DND-41 (cell line): ENCODE results near the gene HSPB9.

Experiments used
- ATAC-seq: fragments of 200-7000 bp; cut with Tn5 transposase; 3 replicates; pipeline ENCODE4 v1.9.1; 2021; ENCODE audit warnings: low read depth; ENCODE audit not compliant: insufficient read depth
- DNase-seq: peaks from one replicate; pipeline ENCODE4 v3.0.0-alpha.2; 2020
- H2AFZ ChIP-seq: 2 replicates; pipeline ENCODE4 v1.6.0; 2012; ENCODE audit warnings: low read depth, low read length
- H3K27ac ChIP-seq: 2 replicates; pipeline ENCODE4 v1.5.1; 2012; ENCODE audit warnings: low read length, inconsistent platforms
- H3K27me3 ChIP-seq: fragments of 200-600 bp; sonication (generic); 2 replicates; pipeline ENCODE4 v1.6.0; 2012; ENCODE audit warnings: low read length, mild to moderate bottlenecking, inconsistent platforms; ENCODE audit not compliant: insufficient read depth, poor library complexity
- H3K36me3 ChIP-seq: 2 replicates; pipeline ENCODE4 v1.5.1; 2012; ENCODE audit warnings: low read length, inconsistent platforms; ENCODE audit not compliant: insufficient read depth
- H3K4me1 ChIP-seq: 2 replicates; pipeline ENCODE4 v1.5.1; 2012; ENCODE audit warnings: mild to moderate bottlenecking, low read length; ENCODE audit not compliant: insufficient read depth
- H3K4me2 ChIP-seq: 2 replicates; pipeline ENCODE4 v1.6.0; 2012; ENCODE audit warnings: mild to moderate bottlenecking, moderate library complexity, low read length, inconsistent platforms; ENCODE audit not compliant: insufficient read depth
- H3K4me3 ChIP-seq, 2 experiments: fragments of 200-600 bp in 1 of 2; shearing (Covaris generic) in 1 of 2; 2 replicates each; pipeline ENCODE4 v1.5.1; 2012 to 2016; ENCODE audit warnings: inconsistent platforms in 2 of 2, low read length in 2 of 2, mild to moderate bottlenecking in 2 of 2, low read depth in 1 of 2, moderate library complexity in 1 of 2
- H3K79me2 ChIP-seq: 2 replicates; pipeline ENCODE4 v1.6.0; 2012; ENCODE audit warnings: low read length, inconsistent platforms; ENCODE audit not compliant: insufficient read depth
- H3K9ac ChIP-seq: 2 replicates; pipeline ENCODE4 v1.6.0; 2012; ENCODE audit warnings: low read depth, mild to moderate bottlenecking, inconsistent platforms, low read length, moderate library complexity
- H3K9me3 ChIP-seq: 2 replicates; pipeline ENCODE4 v1.5.1; 2012; ENCODE audit warnings: low read length, moderate library complexity, mild to moderate bottlenecking, inconsistent platforms; ENCODE audit not compliant: insufficient read depth, severe bottlenecking
- H4K20me1 ChIP-seq: 2 replicates; pipeline ENCODE4 v1.6.0; 2012; ENCODE audit warnings: low read length; ENCODE audit not compliant: insufficient read depth
- EZH2 ChIP-seq: IDR thresholded peaks from 3 replicates; pipeline ENCODE4 v1.6.1; 2012; ENCODE audit warnings: borderline replicate concordance, low read depth, mild to moderate bottlenecking, moderate library complexity, low read length, inconsistent platforms; ENCODE audit not compliant: severe bottlenecking
- TF ChIP-seq, protein P1 (sequence below): IDR thresholded peaks from 2 replicates; pipeline ENCODE4 v1.5.1; 2012; ENCODE audit warnings: borderline replicate concordance, low read length, moderate library complexity, mild to moderate bottlenecking; ENCODE audit not compliant: poor library complexity, severe bottlenecking; ENCODE audit errors: extremely low read depth

Gene HSPB9

DNA sequence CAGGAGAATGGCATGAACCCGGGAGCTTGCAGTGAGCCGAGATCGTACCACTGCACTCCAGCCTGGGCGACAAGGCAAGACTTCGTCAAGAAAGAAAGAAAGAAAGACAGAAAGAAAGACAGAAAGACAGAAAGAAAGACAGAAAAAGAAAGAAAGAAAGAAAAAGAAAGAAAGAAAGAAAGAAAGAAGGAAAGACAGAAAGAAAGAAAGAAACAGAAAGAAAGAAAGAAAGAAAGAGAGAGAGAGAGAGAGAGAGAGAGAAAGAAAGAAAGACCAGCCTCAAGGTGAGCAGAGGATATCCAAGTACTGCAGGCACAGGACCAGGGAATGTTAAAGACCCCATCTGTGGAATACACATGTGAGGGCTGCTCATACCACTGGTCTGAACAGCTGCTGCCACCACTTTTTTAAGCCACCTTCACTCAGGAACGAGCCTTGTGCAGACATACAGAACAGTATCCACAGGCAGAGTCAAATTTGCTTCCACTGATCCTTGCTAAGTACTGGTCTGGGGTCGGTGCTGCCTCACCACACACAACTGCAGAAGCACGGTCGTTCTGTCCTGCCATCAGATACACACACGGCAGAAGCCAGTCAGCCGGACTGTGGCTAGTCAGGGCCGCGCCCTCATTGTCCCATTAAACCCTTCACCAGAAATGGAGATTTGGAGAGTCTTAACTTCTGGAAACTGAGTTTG, 24.5 kb downstream of the HSPB9 start:
- Histone ChIP-seq H3K4me2 (no peak overlapping the region), H3K4me1 (peaks cover 7% of the 10 kb centered on the region), H3K79me2 (peaks cover 92% of the 10 kb centered on the region), H3K27ac (no peak overlapping the region), H2AFZ (no peak overlapping the region), H3K36me3 (peaks cover 52% of the 10 kb centered on the region), H3K9me3 (no peaks in the 10 kb centered on the region), H3K9ac (no peak overlapping the region), H3K27me3 (no peaks in the 10 kb centered on the region), H3K4me3 (no peak overlapping the region), H4K20me1 (peaks cover 45% of the 10 kb centered on the region)
- DNase-seq: no peak
- no peak for ATAC-seq
- TF ChIP-seq EZH2: no peak
- TF ChIP-seq, protein P1, sequence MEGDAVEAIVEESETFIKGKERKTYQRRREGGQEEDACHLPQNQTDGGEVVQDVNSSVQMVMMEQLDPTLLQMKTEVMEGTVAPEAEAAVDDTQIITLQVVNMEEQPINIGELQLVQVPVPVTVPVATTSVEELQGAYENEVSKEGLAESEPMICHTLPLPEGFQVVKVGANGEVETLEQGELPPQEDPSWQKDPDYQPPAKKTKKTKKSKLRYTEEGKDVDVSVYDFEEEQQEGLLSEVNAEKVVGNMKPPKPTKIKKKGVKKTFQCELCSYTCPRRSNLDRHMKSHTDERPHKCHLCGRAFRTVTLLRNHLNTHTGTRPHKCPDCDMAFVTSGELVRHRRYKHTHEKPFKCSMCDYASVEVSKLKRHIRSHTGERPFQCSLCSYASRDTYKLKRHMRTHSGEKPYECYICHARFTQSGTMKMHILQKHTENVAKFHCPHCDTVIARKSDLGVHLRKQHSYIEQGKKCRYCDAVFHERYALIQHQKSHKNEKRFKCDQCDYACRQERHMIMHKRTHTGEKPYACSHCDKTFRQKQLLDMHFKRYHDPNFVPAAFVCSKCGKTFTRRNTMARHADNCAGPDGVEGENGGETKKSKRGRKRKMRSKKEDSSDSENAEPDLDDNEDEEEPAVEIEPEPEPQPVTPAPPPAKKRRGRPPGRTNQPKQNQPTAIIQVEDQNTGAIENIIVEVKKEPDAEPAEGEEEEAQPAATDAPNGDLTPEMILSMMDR: no peak

DNA sequence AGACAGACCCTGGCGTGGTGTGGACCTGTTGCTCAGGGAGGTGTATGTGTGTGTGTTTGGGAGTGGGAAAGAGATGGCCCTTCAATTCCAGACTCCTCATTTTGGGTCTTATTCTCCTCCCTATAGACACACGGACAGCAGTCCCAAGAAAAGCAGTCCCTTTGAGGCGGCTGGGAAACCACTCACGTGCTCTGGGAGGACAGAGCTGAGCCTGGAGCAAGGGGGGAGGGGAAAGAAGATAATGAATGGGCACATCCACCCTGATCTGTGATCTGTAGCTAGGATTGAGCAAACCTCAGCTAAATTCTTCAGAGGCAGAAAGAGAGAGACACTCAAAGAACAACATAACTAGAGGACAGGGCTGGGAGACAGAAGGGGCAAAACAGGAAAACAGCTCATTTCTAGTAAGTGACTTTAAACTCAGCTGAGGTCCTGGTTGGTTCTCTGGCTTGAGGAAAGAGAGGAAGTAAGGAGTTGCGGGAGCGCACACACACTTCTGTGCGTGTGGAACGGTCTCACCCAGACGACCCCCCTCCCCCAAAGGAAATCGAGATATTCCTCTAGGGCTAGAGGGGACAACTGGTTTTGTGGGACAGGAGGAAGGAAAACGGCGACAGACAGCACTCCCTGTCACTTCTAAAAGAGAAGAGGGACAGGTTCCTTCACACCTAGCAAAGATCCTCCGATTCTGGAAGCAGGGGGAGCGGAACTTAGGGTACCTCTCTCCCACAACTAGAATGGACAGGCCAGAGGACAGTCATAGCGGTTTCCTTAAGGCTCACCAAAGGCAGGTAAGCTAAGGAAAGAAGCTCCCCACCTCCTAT, 31.5 kb downstream of the HSPB9 start:
- Histone ChIP-seq H4K20me1 (peaks cover 25% of the 10 kb centered on the region), H3K9ac (peak overlapping the region; percentile 88), H3K27me3 (no peaks in the 10 kb centered on the region), H3K4me2 (peak overlapping the region; percentile 85), H3K79me2 (peaks cover 54% of the 10 kb centered on the region), H3K9me3 (no peaks in the 10 kb centered on the region), H3K4me3 (peak overlapping the region; percentile 95), H2AFZ (peak overlapping the region; percentile 75), H3K4me1 (peaks cover 33% of the 10 kb centered on the region), H3K27ac (peak overlapping the region; percentile 82), H3K36me3 (peaks cover 17% of the 10 kb centered on the region)
- ATAC-seq (no peak), DNase-seq (peak; percentile 27)
- TF ChIP-seq, protein P1: no peak
- no peak for TF ChIP-seq EZH2

DNA sequence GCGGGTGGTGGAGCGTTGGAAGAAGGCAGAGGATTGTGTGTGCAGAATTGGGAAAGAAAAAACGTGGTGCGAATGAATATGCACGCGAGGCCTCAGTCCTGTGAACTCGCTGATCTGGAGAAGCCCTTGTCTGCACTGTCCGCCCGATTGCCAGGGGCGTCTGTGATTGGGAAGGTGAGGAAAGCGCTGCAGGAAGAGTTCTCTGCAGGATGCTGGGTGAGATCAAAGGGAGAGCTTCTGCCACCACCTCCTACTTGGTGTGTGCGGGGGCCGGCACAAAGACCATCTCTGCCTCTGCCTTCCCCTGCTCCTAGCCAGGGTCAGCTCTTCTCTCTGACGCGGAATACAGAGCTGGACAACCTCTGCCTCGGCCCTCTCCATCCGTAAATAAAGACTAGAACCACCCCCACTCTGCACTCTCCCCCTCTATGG, 33.0 kb downstream of the HSPB9 start:
- DNase-seq (no peak), ATAC-seq (no peak)
- Histone ChIP-seq H2AFZ (peak overlapping the region; percentile 76), H3K4me1 (peaks cover 33% of the 10 kb centered on the region), H3K79me2 (peaks cover 41% of the 10 kb centered on the region), H3K9ac (no peak overlapping the region; the same call in 1 of the 2 replicates), H3K27ac (0 out of 2 replicates have a peak overlapping the region, but pooled peaks have one; percentile 14), H3K27me3 (no peaks in the 10 kb centered on the region), H3K36me3 (peaks cover 9% of the 10 kb centered on the region), H3K9me3 (no peaks in the 10 kb centered on the region), H3K4me2 (peak overlapping the region; percentile 52), H3K4me3 (peak overlapping the region in 1 of 2 experiments; percentile 50; a peak in 2 of 4 replicates), H4K20me1 (peaks cover 22% of the 10 kb centered on the region)
- TF ChIP-seq EZH2: no peak
- TF ChIP-seq, protein P1: no peak
